Breast epithelium (tissue), 4 donors: Measurements from ENCODE around the gene RPL18. TPM values are rescaled to one million over a fixed set of nuclear protein-coding genes. Genes with fewer than 3 reads are reported as not detected.

ENCODE experiments used
- DNase-seq, 2 donors: peaks; one replicate each; pipeline ENCODE4 v3.0.0-alpha.2; 2019; ENCODE audit warnings: low spot score in 2 of 2
- H3K27ac ChIP-seq, 2 donors: fragments of 200-600 bp; sonication (generic) in 1 of 2; one replicate each; pipeline ENCODE4 v1.5.1; 2016 to 2019; ENCODE audit warnings: mild to moderate bottlenecking in 1 of 2
- H3K27me3 ChIP-seq, 2 donors: fragments of 200-600 bp; sonication (generic) in 1 of 2; one replicate each; pipeline versions ENCODE4 v1.5.1 to v1.6.0; 2017 to 2019; ENCODE audit warnings: control low read depth in 1 of 2, mild to moderate bottlenecking in 1 of 2
- H3K36me3 ChIP-seq: fragments of 200-600 bp; one replicate; pipeline ENCODE4 v1.5.1; 2019
- H3K4me1 ChIP-seq, 2 donors: fragments of 200-600 bp; sonication (generic); one replicate each; pipeline ENCODE4 v1.5.1; 2016 to 2019; ENCODE audit warnings: control low read depth in 1 of 2
- H3K4me3 ChIP-seq, 3 donors: fragments of 200-600 bp; sonication (generic); 1 replicate in 2 of 3; 2 replicates in 1 of 3; pipeline ENCODE4 v1.5.1; 2016 to 2019; ENCODE audit warnings: mild to moderate bottlenecking in 3 of 3, moderate library complexity in 2 of 3
- H3K9me3 ChIP-seq, 2 donors: fragments of 200-600 bp; sonication (generic) in 1 of 2; one replicate each; pipeline ENCODE4 v1.5.1; 2016 to 2019; ENCODE audit warnings: control low read depth in 1 of 2
- POLR2A ChIP-seq: fragments of 450-650 bp; IDR thresholded peaks from one replicate; pipeline ENCODE4 v1.6.1; 2016; ENCODE audit warnings: antibody characterized with exemption, mild to moderate bottlenecking, moderate library complexity
- POLR2AphosphoS5 ChIP-seq, 3 donors: sonication (generic); formaldehyde crosslinking; IDR thresholded peaks; one replicate each; pipeline ENCODE4 v1.6.1; 2017; ENCODE audit warnings: antibody characterized with exemption in 3 of 3
- intact Hi-C: fragments of 100-400 bp; cut with DNase I; formaldehyde crosslinking; loops from one replicate; pipeline ENCODE4 v1.15.1; 2023; ENCODE audit warnings: low total_unique reads
- total RNA-seq, 3 donors: library from RNA; depleted of rRNA; stranded (reverse); fragments of >200 nt; gene quantifications; one replicate each; pipeline ENCODE4 v1.1.0, GENCODE V29; 2016
- TF ChIP-seq, protein P1 (sequence below), 3 donors: fragments of 450-650 bp; IDR thresholded peaks; one replicate each; pipeline ENCODE4 v1.5.1; 2016 to 2017; ENCODE audit warnings: antibody characterized with exemption in 3 of 3, mild to moderate bottlenecking in 3 of 3, moderate library complexity in 3 of 3

The RPL18 gene
- total RNA-seq, 3 donors from 2014 or later, result 1,880 to 2,937 (median 2,507) TPM

DNA sequence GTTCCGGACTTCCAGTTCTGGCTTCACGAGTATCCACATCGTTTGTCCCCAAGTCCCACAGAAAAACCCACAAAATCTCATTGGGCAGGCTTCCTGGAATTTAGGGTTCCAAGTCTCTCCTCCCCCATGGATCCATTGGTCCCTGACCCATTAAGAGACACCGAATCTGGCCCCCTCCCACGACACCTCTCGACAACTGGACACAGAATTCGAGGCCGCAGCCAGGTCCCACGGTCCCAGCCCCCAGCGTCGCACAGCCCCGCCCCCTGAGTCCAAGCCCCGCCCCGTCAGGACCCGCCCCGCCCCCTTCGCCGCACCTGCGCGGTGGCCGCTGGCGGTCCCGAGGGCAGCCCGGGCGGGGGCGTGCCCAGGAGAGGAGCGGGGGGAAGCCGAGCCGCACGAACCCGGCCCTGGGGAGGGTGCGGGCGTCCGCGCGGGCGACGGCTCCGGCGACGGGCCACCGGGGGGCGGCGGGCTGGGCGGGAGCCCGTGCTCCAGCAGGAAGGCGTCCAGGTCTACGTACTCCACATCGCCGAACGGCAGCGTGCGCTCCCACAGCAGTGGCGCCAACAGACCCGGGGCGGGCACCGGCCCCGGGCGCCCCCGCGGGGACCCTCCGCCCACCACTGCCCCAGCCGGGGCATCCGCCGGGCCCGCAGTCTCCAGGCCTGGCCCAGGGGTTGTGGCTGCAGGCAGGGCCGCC lies 16.4 kb upstream of the RPL18 start:
- peak in 1 of 2 donors; percentile 83 for DNase-seq
- Histone ChIP-seq H3K27me3 (no peaks in the 10 kb centered on the region), H3K36me3 (no peaks in the 10 kb centered on the region), H3K27ac (peak overlapping the region; percentile 99), H3K4me3 (peak overlapping the region; percentile 63 to 88 (median 77)), H3K4me1 (peaks cover 0 to 7% of the 10 kb centered on the region in 2 donors), H3K9me3 (no peaks in the 10 kb centered on the region)
- intact Hi-C loops, result no loop called here
- TF ChIP-seq, protein P1, sequence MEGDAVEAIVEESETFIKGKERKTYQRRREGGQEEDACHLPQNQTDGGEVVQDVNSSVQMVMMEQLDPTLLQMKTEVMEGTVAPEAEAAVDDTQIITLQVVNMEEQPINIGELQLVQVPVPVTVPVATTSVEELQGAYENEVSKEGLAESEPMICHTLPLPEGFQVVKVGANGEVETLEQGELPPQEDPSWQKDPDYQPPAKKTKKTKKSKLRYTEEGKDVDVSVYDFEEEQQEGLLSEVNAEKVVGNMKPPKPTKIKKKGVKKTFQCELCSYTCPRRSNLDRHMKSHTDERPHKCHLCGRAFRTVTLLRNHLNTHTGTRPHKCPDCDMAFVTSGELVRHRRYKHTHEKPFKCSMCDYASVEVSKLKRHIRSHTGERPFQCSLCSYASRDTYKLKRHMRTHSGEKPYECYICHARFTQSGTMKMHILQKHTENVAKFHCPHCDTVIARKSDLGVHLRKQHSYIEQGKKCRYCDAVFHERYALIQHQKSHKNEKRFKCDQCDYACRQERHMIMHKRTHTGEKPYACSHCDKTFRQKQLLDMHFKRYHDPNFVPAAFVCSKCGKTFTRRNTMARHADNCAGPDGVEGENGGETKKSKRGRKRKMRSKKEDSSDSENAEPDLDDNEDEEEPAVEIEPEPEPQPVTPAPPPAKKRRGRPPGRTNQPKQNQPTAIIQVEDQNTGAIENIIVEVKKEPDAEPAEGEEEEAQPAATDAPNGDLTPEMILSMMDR (IDR thresholded peaks at IDR 0.05), result no peak
- TF ChIP-seq POLR2AphosphoS5 (IDR thresholded peaks at IDR 0.05), result peak in 1 of 3 donors; percentile 49

DNA sequence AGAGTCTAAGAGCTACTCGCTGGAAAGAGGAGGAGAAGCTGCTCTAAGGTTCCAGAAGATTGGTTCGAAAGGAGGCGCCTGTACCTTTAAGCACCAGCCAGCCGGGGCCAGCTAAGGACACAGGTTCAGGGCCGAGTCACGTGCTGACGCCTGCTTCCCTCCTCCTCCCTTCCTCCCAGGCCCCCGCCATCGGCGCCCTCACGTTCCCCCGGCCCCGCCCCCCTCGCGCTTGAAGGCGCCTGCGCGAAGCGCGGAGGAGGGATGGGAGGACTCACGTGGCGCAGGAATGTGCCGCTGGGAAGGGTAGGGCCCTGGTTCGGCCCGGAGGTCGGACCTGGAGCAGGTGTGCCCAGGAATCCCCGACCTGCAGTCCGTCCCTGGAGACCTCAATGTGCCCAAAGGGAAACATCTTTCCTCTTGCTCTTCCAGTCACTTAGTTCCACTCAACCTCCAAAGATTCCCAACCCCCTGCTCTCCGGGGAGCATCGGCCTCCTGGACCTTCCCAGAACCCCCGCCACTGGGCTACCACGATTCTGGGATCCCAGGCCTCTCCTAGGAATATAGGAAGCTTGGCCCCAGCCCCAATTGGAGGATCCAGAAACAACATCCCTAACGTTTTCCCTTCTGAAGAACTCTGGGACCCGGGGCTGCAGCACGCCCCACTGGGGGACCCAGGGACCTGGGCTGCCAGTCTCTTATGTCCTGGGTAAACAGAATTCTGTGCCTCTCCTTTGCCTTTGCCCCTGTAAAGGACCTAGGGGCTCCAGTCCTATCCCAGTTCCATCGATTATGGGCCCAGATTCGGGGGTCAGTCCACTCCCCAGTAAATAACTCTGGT lies 15.7 kb upstream of the RPL18 start:
- peak overlapping the region; percentile 63 to 88 (median 77) for H3K4me3 ChIP-seq
- DNase-seq, result peak; percentile 97 to 98
- no peaks in the 10 kb centered on the region for H3K27me3 ChIP-seq
- H3K4me1 ChIP-seq, result peaks cover 0 to 7% of the 10 kb centered on the region in 2 donors
- no peaks in the 10 kb centered on the region for H3K9me3 ChIP-seq
- intact Hi-C loops, result no loop called here
- no peaks in the 10 kb centered on the region for H3K36me3 ChIP-seq
- TF ChIP-seq POLR2AphosphoS5 (IDR thresholded peaks at IDR 0.05) (peak; percentile 77 to 93 (median 93)), POLR2A (peak; percentile 53)
- TF ChIP-seq, protein P1 (IDR thresholded peaks at IDR 0.05), result no peak
- H3K27ac ChIP-seq, result peak overlapping the region; percentile 99

DNA sequence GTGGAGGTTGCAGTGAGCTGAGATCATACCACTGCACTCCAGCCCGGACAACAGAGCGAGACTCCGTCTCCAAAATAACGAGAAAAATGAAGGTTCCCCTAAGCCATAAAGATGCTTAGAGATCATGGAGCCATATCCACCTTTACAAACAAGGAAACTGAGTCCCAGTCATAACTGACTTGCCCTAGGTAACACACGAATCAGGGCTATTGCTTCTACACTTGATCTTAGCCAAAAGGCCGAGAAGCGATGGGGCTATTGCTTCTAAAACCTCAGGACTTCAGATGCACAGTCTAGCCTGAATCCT lies 15.0 kb upstream of the RPL18 start:
- H3K9me3 ChIP-seq, result no peaks in the 10 kb centered on the region
- H3K27ac ChIP-seq, result peak overlapping the region; percentile 99
- TF ChIP-seq POLR2A (no peak), POLR2AphosphoS5 (IDR thresholded peaks at IDR 0.05) (no peak)
- TF ChIP-seq, protein P1 (IDR thresholded peaks at IDR 0.05), result no peak
- no peak for DNase-seq
- no peaks in the 10 kb centered on the region for H3K27me3 ChIP-seq
- H3K4me1 ChIP-seq, result peaks cover 0 to 7% of the 10 kb centered on the region in 2 donors
- intact Hi-C loops, result no loop called here
- H3K4me3 ChIP-seq, result peak overlapping the region; percentile 63 to 88 (median 77)
- no peaks in the 10 kb centered on the region for H3K36me3 ChIP-seq

DNA sequence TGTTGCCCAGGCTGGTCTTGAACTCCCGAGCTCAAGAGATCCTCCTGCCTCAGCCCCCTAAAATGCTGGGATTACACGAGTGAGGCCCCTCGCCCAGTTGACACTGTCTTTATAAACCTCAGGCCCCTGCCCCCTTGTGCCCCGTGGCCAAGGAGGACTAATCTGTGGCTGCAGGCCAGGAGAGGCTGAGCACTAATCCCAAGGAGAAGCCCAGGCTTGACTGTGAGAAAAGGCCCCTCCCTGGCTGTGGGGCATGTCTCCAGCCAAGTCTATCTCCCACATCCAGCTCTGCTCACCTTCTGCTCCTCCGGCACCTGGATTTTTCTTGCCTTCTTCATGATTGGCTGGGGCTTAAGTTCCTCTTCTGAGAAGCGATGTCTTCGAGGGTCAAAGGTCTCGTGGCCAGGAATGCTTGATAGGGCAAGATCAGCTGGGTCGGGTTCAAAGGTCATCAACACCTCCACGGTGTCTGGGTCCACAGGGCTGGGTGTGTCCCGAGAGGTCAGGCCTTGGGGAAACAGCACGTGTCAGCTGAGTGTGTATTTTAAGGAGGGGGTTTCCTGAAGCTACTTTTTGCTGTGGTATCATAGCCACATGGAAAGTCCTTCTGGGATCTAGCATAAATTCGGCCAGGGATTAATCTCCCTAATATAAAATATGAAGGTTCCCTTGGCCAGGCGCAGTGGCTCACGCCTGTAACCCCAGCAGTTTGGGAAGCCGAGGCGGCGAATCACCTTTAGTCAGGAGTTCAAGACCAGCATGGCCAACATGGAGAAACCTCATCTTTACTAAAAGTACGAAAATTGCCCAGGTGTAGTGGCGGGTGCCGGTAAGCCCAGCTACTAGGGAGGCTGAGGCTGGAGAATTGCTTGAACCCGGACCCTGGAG lies 14.4 kb upstream of the RPL18 start:
- no peaks in the 10 kb centered on the region for H3K27me3 ChIP-seq
- H3K4me3 ChIP-seq, result peak overlapping the region in 2 of 3 donors; percentile 77 to 88
- peak overlapping the region; percentile 99 for H3K27ac ChIP-seq
- TF ChIP-seq POLR2A, result no peak
- TF ChIP-seq POLR2AphosphoS5 (IDR thresholded peaks at IDR 0.05), result no peak
- TF ChIP-seq, protein P1 (IDR thresholded peaks at IDR 0.05), result no peak
- H3K9me3 ChIP-seq, result no peaks in the 10 kb centered on the region
- no peaks in the 10 kb centered on the region for H3K36me3 ChIP-seq
- peaks cover 0 to 7% of the 10 kb centered on the region in 2 donors for H3K4me1 ChIP-seq
- DNase-seq, result no peak
- intact Hi-C loops, result no loop called here
